Measurements from ENCODE around the gene MAN2A2. TPM values are rescaled to one million over a fixed set of nuclear protein-coding genes. Genes with fewer than 3 reads are reported as not detected.

Gene MAN2A2
- total and polyA plus RNA-seq, 9 of the 15 experiments (the other 6 are each of a cell fraction or from before 2014, with no cell fraction given) = 7.3 to 151 (median 43.4) TPM

GRCh38 chr15:90907838-90908507 lies 4.9 kb downstream of the MAN2A2 start:
- Histone ChIP-seq H4K20me1 (replicated peaks; ENCODE audit: control insufficient read depth, insufficient read depth, low read length) (no peaks in the 10 kb centered on the region), H3K27me3 (ENCODE audit: control insufficient read depth in 2 of 2, insufficient read depth in 2 of 2, low read length in 2 of 2) (no peaks in the 10 kb centered on the region), H3K36me3 (ENCODE audit: control insufficient read depth, insufficient read depth, low read length) (peaks cover 85% of the 10 kb centered on the region), H3K4me3 (no peak overlapping the region), H3K4me2 (ENCODE audit: insufficient read depth, low read length) (no peak overlapping the region), H2AFZ (ENCODE audit: low read depth, low read length) (no peak overlapping the region), H3K27ac (ENCODE audit: extremely low read depth, low read depth, low read length) (no peak overlapping the region), H3K4me1 (replicated peaks in 1 of 2; ENCODE audit: control insufficient read depth in 2 of 2, insufficient read depth in 2 of 2, low read length in 2 of 2) (peaks cover 14 to 58% of the 10 kb centered on the region in 2 experiments; a peak in 4 of 5 replicates), H3K9ac (ENCODE audit: insufficient read depth in 1 of 2, low read depth in 2 of 2, low read length in 2 of 2) (no peak overlapping the region), H3K9me3 (replicated peaks; ENCODE audit: control insufficient read depth, insufficient read depth, low read depth, low read length) (no peaks in the 10 kb centered on the region), H3K79me2 (ENCODE audit: control insufficient read depth, insufficient read depth, low read length) (peaks cover 42% of the 10 kb centered on the region), H3K9me1 (ENCODE audit: control insufficient read depth, insufficient read depth, low read length) (peaks cover 4% of the 10 kb centered on the region)
- no TSS peak for BruUV-seq (replicated peaks)
- DNase-seq (ENCODE audit: extremely low read depth in 1 of 4, low spot score in 3 of 4) (no peak), ATAC-seq (no peak), FAIRE-seq (peak; percentile 58)
- ChIA-PET CTCF (ENCODE audit: low intra/inter-chr PET ratio) (no interaction called here), POLR2A (interaction anchor here (1.0 to 1.4 kb wide), 2 partner anchors 15 to 26 kb away, joined by 3 to 8 read pairs; no protein-coding TSS in a partner anchor)
- in situ Hi-C loops (cut with MboI) (no loop called here), intact Hi-C loops (cut with micrococcal nuclease) (no loop called here)
- WGBS (ENCODE audit: insufficient coverage, low coverage, missing lambda C conversion rate) = 91% methylated on average over 9 of the region's 9 CpGs
- TF ChIP-seq TBP (optimal IDR thresholded peaks at IDR 0.05; ENCODE audit: low read depth, low read length) (no peak), ZNF696 (CRISPR knock-in tag; conservative IDR thresholded peaks at IDR 0.05) (no peak), MYC (IDR thresholded peaks at IDR 0.05; ENCODE audit: low read depth, low read length) (no peak), MYC (CRISPR knock-in tag; IDR thresholded peaks at IDR 0.05; ENCODE audit: borderline replicate concordance, low read depth) (no peak), ZNF76 (CRISPR knock-in tag; IDR thresholded peaks at IDR 0.05; ENCODE audit: borderline replicate concordance) (no peak), MXI1 (IDR thresholded peaks at IDR 0.05; ENCODE audit: low read depth, low read length) (no peak), HDAC3 (IDR thresholded peaks at IDR 0.05; ENCODE audit: borderline replicate concordance, partially characterized antibody) (no peak), SMAD4 (CRISPR knock-in tag; conservative IDR thresholded peaks at IDR 0.05) (no peak), ZNF586 (CRISPR knock-in tag; conservative IDR thresholded peaks at IDR 0.05) (no peak), DDX20 (tag; IDR thresholded peaks at IDR 0.05; ENCODE audit: low read depth) (no peak)
- TF ChIP-seq, protein P1, sequence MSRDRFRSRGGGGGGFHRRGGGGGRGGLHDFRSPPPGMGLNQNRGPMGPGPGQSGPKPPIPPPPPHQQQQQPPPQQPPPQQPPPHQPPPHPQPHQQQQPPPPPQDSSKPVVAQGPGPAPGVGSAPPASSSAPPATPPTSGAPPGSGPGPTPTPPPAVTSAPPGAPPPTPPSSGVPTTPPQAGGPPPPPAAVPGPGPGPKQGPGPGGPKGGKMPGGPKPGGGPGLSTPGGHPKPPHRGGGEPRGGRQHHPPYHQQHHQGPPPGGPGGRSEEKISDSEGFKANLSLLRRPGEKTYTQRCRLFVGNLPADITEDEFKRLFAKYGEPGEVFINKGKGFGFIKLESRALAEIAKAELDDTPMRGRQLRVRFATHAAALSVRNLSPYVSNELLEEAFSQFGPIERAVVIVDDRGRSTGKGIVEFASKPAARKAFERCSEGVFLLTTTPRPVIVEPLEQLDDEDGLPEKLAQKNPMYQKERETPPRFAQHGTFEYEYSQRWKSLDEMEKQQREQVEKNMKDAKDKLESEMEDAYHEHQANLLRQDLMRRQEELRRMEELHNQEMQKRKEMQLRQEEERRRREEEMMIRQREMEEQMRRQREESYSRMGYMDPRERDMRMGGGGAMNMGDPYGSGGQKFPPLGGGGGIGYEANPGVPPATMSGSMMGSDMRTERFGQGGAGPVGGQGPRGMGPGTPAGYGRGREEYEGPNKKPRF (IDR thresholded peaks at IDR 0.05; ENCODE audit: low read depth, low read length) = no peak
- TF ChIP-seq, protein P2, sequence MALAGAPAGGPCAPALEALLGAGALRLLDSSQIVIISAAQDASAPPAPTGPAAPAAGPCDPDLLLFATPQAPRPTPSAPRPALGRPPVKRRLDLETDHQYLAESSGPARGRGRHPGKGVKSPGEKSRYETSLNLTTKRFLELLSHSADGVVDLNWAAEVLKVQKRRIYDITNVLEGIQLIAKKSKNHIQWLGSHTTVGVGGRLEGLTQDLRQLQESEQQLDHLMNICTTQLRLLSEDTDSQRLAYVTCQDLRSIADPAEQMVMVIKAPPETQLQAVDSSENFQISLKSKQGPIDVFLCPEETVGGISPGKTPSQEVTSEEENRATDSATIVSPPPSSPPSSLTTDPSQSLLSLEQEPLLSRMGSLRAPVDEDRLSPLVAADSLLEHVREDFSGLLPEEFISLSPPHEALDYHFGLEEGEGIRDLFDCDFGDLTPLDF (CRISPR knock-in tag; IDR thresholded peaks at IDR 0.05) = no peak
- TF ChIP-seq, protein P3, sequence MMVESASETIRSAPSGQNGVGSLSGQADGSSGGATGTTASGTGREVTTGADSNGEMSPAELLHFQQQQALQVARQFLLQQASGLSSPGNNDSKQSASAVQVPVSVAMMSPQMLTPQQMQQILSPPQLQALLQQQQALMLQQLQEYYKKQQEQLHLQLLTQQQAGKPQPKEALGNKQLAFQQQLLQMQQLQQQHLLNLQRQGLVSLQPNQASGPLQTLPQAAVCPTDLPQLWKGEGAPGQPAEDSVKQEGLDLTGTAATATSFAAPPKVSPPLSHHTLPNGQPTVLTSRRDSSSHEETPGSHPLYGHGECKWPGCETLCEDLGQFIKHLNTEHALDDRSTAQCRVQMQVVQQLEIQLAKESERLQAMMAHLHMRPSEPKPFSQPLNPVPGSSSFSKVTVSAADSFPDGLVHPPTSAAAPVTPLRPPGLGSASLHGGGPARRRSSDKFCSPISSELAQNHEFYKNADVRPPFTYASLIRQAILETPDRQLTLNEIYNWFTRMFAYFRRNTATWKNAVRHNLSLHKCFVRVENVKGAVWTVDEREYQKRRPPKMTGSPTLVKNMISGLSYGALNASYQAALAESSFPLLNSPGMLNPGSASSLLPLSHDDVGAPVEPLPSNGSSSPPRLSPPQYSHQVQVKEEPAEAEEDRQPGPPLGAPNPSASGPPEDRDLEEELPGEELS (CRISPR knock-in tag; IDR thresholded peaks at IDR 0.05; ENCODE audit: borderline replicate concordance) = no peak
- TF ChIP-seq, protein P4, sequence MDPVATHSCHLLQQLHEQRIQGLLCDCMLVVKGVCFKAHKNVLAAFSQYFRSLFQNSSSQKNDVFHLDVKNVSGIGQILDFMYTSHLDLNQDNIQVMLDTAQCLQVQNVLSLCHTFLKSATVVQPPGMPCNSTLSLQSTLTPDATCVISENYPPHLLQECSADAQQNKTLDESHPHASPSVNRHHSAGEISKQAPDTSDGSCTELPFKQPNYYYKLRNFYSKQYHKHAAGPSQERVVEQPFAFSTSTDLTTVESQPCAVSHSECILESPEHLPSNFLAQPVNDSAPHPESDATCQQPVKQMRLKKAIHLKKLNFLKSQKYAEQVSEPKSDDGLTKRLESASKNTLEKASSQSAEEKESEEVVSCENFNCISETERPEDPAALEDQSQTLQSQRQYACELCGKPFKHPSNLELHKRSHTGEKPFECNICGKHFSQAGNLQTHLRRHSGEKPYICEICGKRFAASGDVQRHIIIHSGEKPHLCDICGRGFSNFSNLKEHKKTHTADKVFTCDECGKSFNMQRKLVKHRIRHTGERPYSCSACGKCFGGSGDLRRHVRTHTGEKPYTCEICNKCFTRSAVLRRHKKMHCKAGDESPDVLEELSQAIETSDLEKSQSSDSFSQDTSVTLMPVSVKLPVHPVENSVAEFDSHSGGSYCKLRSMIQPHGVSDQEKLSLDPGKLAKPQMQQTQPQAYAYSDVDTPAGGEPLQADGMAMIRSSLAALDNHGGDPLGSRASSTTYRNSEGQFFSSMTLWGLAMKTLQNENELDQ (CRISPR knock-in tag; IDR thresholded peaks at IDR 0.05; ENCODE audit: borderline replicate concordance) = no peak
